ENCODE results near the gene NANS.

- TF ChIP-seq POLR2A (IDR thresholded peaks at IDR 0.05) (no peak), CTCF (IDR thresholded peaks at IDR 0.05) (no peak), POLR2AphosphoS5 (IDR thresholded peaks at IDR 0.05) (no peak)
Measured at GRCh38 chr9:98017306-98017705, 39.2 kb upstream of the NANS start.
